ENCODE data around the gene NCKAP5.

- TF ChIP-seq POLR2A (IDR thresholded peaks at IDR 0.05; ENCODE audit: low read depth, low read length) = no peak
- no peak for TF ChIP-seq TAF1 (IDR thresholded peaks at IDR 0.05; ENCODE audit: borderline replicate concordance, low read depth, low read length)
- no peak for TF ChIP-seq POLR2AphosphoS5 (IDR thresholded peaks at IDR 0.05; ENCODE audit: low read depth, low read length)
Measured at GRCh38 chr2:132815516-132815915, 752.7 kb downstream of the NCKAP5 start.

All from GM12892 (cell line).